K562 (cell line): Measurements from ENCODE around the gene NUP155. TPM values are rescaled to one million over a fixed set of nuclear protein-coding genes. Genes with fewer than 3 reads are reported as not detected.

Source experiments
- ATAC-seq: fragments of 200-7000 bp; cut with Tn5 transposase; 3 replicates; pipeline ENCODE4 v1.9.1; 2020; ENCODE audit warnings: moderate library complexity
- BruUV-seq: library from RNA; stranded (reverse); fragments of 400-500 nt; replicated peaks from 2 replicates; lab custom pipeline; 2021; lab: Mats Ljungman, UMichigan
- CTCF ChIA-PET: fragments of 300-600 bp; formaldehyde crosslinking; extraction: SDS; loops from one replicate; lab custom pipeline; 2021; ENCODE audit warnings: low intra/inter-chr PET ratio; lab: Yijun Ruan, JAX
- POLR2A ChIA-PET: fragments of 300-600, 350-650 bp; sonication (Branson Sonifier 250); formaldehyde crosslinking; extraction: SDS; loops from one replicate; lab custom pipeline; 2021; ENCODE audit warnings: antibody characterized with exemption, inconsistent platforms; lab: Yijun Ruan, JAX
- DNase-seq, 4 experiments: peaks; one replicate each; pipeline versions ENCODE4 v3.0.0 to v3.0.0-alpha.2; 2011 to 2018; ENCODE audit warnings: low spot score in 3 of 4, mixed read lengths in 3 of 4; ENCODE audit errors: extremely low read depth in 1 of 4
- FAIRE-seq: peaks from 2 replicates; lab custom pipeline; 2011; peaks lifted over from hg19 to GRCh38; lab: Jason Lieb, UNC
- H2AFZ ChIP-seq: 2 replicates; pipeline ENCODE4 v1.6.0; 2011; ENCODE audit warnings: low read depth, low read length, control low read depth, inconsistent platforms
- H3K27ac ChIP-seq: fragments of 200-600 bp; 3 replicates; pipeline ENCODE4 v1.8.0; 2011; ENCODE audit warnings: low read depth, mild to moderate bottlenecking, control low read depth, inconsistent platforms, low read length, moderate library complexity, mixed read lengths; ENCODE audit errors: extremely low read depth
- H3K27me3 ChIP-seq, 2 experiments: fragments of 300-600 bp in 1 of 2; 2 replicates in 1 of 2; 3 replicates in 1 of 2; pipeline versions ENCODE4 v1.6.0 to v1.8.0; 2011; ENCODE audit warnings: inconsistent platforms in 2 of 2, low read length in 2 of 2, mild to moderate bottlenecking in 1 of 2, mixed read lengths in 1 of 2, moderate library complexity in 1 of 2; ENCODE audit not compliant: control insufficient read depth in 2 of 2, insufficient read depth in 2 of 2
- H3K36me3 ChIP-seq: fragments of 300-600 bp; 3 replicates; pipeline ENCODE4 v1.8.0; 2011; ENCODE audit warnings: mild to moderate bottlenecking, low read length, inconsistent platforms; ENCODE audit not compliant: control insufficient read depth, insufficient read depth
- H3K4me1 ChIP-seq, 2 experiments: fragments of 200-600 bp in 1 of 2; replicated peaks in 1 of 2; 2 replicates in 1 of 2; 3 replicates in 1 of 2; pipeline versions ENCODE4 v1.5.1 to v1.8.0; 2011; ENCODE audit warnings: inconsistent platforms in 2 of 2, low read length in 2 of 2, mild to moderate bottlenecking in 1 of 2, mixed read lengths in 1 of 2, moderate library complexity in 1 of 2; ENCODE audit not compliant: control insufficient read depth in 2 of 2, insufficient read depth in 2 of 2
- H3K4me2 ChIP-seq: 2 replicates; pipeline ENCODE4 v1.6.1; 2011; ENCODE audit warnings: low read length, control low read depth, inconsistent platforms, mixed read lengths; ENCODE audit not compliant: insufficient read depth
- H3K4me3 ChIP-seq: fragments of 200-600 bp; sonication (generic), shearing (Covaris generic); 2 replicates; pipeline ENCODE4 v1.5.1; 2016; ENCODE audit warnings: control low read depth, inconsistent platforms
- H3K79me2 ChIP-seq: fragments of 200-600 bp; 3 replicates; pipeline ENCODE4 v1.8.0; 2011; ENCODE audit warnings: low read length, inconsistent platforms; ENCODE audit not compliant: control insufficient read depth, insufficient read depth
- H3K9ac ChIP-seq, 2 experiments: 2 replicates each; pipeline versions ENCODE4 v1.6.0 to v1.6.1; 2011; ENCODE audit warnings: low read depth in 2 of 2, low read length in 2 of 2, control low read depth in 1 of 2, inconsistent platforms in 1 of 2, mild to moderate bottlenecking in 1 of 2, mixed read lengths in 1 of 2; ENCODE audit not compliant: insufficient read depth in 1 of 2
- H3K9me1 ChIP-seq: one replicate; pipeline ENCODE4 v1.6.0; 2011; ENCODE audit warnings: inconsistent platforms, mild to moderate bottlenecking, low read length, moderate library complexity; ENCODE audit not compliant: control insufficient read depth, insufficient read depth
- H3K9me3 ChIP-seq: replicated peaks from 2 replicates; pipeline ENCODE4 v1.5.1; 2011; ENCODE audit warnings: low read depth, low read length, inconsistent platforms; ENCODE audit not compliant: control insufficient read depth, insufficient read depth
- H4K20me1 ChIP-seq: replicated peaks from 2 replicates; pipeline ENCODE4 v1.6.1; 2011; ENCODE audit warnings: low read length, inconsistent platforms, mixed read lengths; ENCODE audit not compliant: control insufficient read depth, insufficient read depth
- CEBPB ChIP-seq: fragments of 450-650 bp; IDR thresholded peaks from 2 replicates; pipeline ENCODE4 v1.6.1; 2016; ENCODE audit warnings: missing genetic modification characterization, missing compliant biosample characterization
- CEBPG ChIP-seq, 3 experiments: fragments of 200-800 bp in 1 of 3; sonication (Bioruptor generic) in 1 of 3; sonication (generic) in 1 of 3; formaldehyde crosslinking in 1 of 3; IDR thresholded peaks in 2 of 3; conservative IDR thresholded peaks in 1 of 3; 2 replicates each; pipeline versions ENCODE4 v1.6.1 to v1.8.0; 2016 to 2022; ENCODE audit warnings: missing compliant biosample characterization in 2 of 3, missing genetic modification characterization in 2 of 3, mild to moderate bottlenecking in 1 of 3, missing genetic modification reagents in 1 of 3
- CSDE1 ChIP-seq, 2 experiments: fragments of 450-650 bp; IDR thresholded peaks; 2 replicates each; pipeline ENCODE4 v1.6.1; 2016; ENCODE audit warnings: mild to moderate bottlenecking in 1 of 2
- DIDO1 ChIP-seq: fragments of 450-650 bp; IDR thresholded peaks from 2 replicates; pipeline ENCODE4 v1.6.1; 2016; ENCODE audit warnings: low read depth, missing biosample characterization, missing genetic modification characterization
- ZNF263 ChIP-seq: sonication (generic); formaldehyde crosslinking; IDR thresholded peaks from 2 replicates; pipeline ENCODE4 v1.8.0; 2022; ENCODE audit warnings: mild to moderate bottlenecking, missing genetic modification reagents, borderline replicate concordance
- WGBS: fragments of 100-300 bp; shearing (Covaris generic); methylation state at CpG from one replicate; pipeline ENCODE4 v1.1.6; 2016; ENCODE audit warnings: low coverage, mixed read lengths; ENCODE audit not compliant: insufficient coverage; ENCODE audit errors: missing lambda C conversion rate; 5-methylcytosine and 5-hydroxymethylcytosine counted together
- in situ Hi-C: fragments of 300-500 bp; cut with MboI; formaldehyde crosslinking; loops from 4 replicates; pipeline ENCODE4 v1.15.0; 2018; ENCODE audit warnings: inconsistent platforms, mixed read lengths
- intact Hi-C: fragments of 100-400 bp; cut with micrococcal nuclease; formaldehyde crosslinking; loops from 2 replicates; pipeline ENCODE4 v1.14.2; 2022
- polyA plus RNA-seq, 8 experiments: library from polyadenylated mRNA; depleted of rRNA in 4 of 8; stranded (reverse) in 5 of 8; unstranded in 3 of 8; fragments of >200 nt; fragmentation: Nextera tagmentation in 2 of 8; fragmentation: Illumina TruSeq in 1 of 8; extraction: Ambion mirVana in 2 of 8; extraction: Trizol in 1 of 8; gene quantifications; 2 replicates each; pipeline versions ENCODE4 v1.2.1 to v1.2.3, GENCODE V29; 2011 to 2014; ENCODE audit warnings: inconsistent platforms in 1 of 8, missing spikeins in 1 of 8
- total RNA-seq, 7 experiments: library from RNA; depleted of rRNA in 6 of 7; stranded (reverse); fragments of >200 nt in 6 of 7; fragmentation: Illumina TruSeq in 2 of 7; extraction: Trizol in 2 of 7; gene quantifications; 2 replicates each; pipeline versions ENCODE4 v1.2.1 to v1.2.3, GENCODE V29; 2011 to 2021; ENCODE audit warnings: low replicate concordance in 1 of 7
- TF ChIP-seq, protein P1 (sequence below), 2 experiments: fragments of 450-650 bp in 1 of 2; sonication (generic) in 1 of 2; formaldehyde crosslinking in 1 of 2; IDR thresholded peaks in 1 of 2; conservative IDR thresholded peaks in 1 of 2; 2 replicates each; pipeline versions ENCODE4 v1.6.1 to v1.8.1; 2016 to 2023; ENCODE audit warnings: mild to moderate bottlenecking in 2 of 2, moderate library complexity in 2 of 2, inconsistent platforms in 1 of 2, missing genetic modification reagents in 1 of 2

Gene NUP155
- total and polyA plus RNA-seq, 9 of the 15 experiments (the other 6 are each of a cell fraction or from before 2014, with no cell fraction given): 39.3 to 130 (median 77.0) TPM

DNA sequence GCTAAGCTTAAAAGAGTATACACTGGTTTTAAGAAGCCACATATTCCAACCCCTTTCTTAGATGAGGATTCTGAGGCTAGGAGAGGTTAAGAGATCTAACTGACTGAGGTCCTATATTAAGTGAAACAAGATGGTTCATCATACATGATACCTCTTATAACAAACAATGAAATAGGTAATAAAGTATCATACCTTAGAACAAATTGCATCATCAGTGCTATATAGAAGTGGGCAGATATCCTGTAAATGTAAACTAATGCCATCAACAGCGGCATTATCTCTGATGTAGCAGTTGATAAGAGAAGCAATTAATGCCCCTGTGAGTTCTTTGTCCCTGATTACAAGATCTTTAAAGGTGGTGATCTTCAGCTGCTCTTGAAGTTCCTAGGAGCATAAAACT lies 60.5 kb downstream of the NUP155 start:
- ChIA-PET POLR2A (no interaction called here), CTCF (no interaction called here)
- FAIRE-seq (no peak), ATAC-seq (no peak), DNase-seq (no peak)
- Histone ChIP-seq H3K79me2 (no peaks in the 10 kb centered on the region), H3K4me3 (no peak overlapping the region), H3K4me1 (no peaks in the 10 kb centered on the region), H3K27me3 (no peaks in the 10 kb centered on the region), H3K9ac (no peak overlapping the region), H2AFZ (no peak overlapping the region), H3K27ac (no peak overlapping the region), H3K4me2 (no peak overlapping the region), H3K9me1 (no peaks in the 10 kb centered on the region), H3K36me3 (peaks cover 87% of the 10 kb centered on the region), H3K9me3 (no peaks in the 10 kb centered on the region), H4K20me1 (no peaks in the 10 kb centered on the region)
- intact Hi-C loops: loop anchor here (5.0 kb wide), 1 partner anchor 37 kb away; no protein-coding TSS in a partner anchor
- TF ChIP-seq ZNF263 (CRISPR knock-in tag) (no peak), DIDO1 (no peak), CEBPB (peak; percentile 33; the same call in 1 of the 2 replicates), CSDE1 (IDR thresholded peaks at IDR 0.05) (no peak), CEBPG (CRISPR knock-in tag; IDR thresholded peaks at IDR 0.05) (no peak), CEBPG (tag; conservative IDR thresholded peaks at IDR 0.05 in 1 of 2, IDR thresholded peaks at IDR 0.05 in 1 of 2) (peak; percentile 25 to 68; a peak in 2 of 4 replicates)
- TF ChIP-seq, protein P1, sequence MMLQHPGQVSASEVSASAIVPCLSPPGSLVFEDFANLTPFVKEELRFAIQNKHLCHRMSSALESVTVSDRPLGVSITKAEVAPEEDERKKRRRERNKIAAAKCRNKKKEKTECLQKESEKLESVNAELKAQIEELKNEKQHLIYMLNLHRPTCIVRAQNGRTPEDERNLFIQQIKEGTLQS (IDR thresholded peaks at IDR 0.05): peak; percentile 75
- TF ChIP-seq, protein P1 (CRISPR knock-in tag; conservative IDR thresholded peaks at IDR 0.05): no peak
- BruUV-seq: no TSS peak
- in situ Hi-C loops: no loop called here
- 88% methylated on average over 1 of the region's 1 CpG for WGBS
